Parathyroid adenoma (tissue), 2 donors: Measurements from ENCODE around the gene INPP1.
"Not testable (repeated sequence)": the region's sequence is repeated elsewhere in the genome, so short reads cannot be mapped to it uniquely, and the experiment has no call there.

Experiments
- H2AFZ ChIP-seq: fragments of 300-600 bp; sonication (generic); one replicate; pipeline ENCODE4 v1.7.0; 2017; ENCODE audit warnings: antibody characterized with exemption, mild to moderate bottlenecking
- H3K27ac ChIP-seq: fragments of 300-600 bp; sonication (generic); one replicate; pipeline ENCODE4 v1.7.0; 2017
- H3K27me3 ChIP-seq: fragments of 300-600 bp; sonication (generic); one replicate; pipeline ENCODE4 v1.7.0; 2017; ENCODE audit warnings: low read length; ENCODE audit not compliant: control insufficient read depth, insufficient read depth
- H3K36me3 ChIP-seq: fragments of 300-600 bp; sonication (generic); one replicate; pipeline ENCODE4 v1.7.0; 2017; ENCODE audit warnings: low read length; ENCODE audit not compliant: control insufficient read depth, insufficient read depth
- H3K4me1 ChIP-seq: fragments of 300-600 bp; sonication (generic); one replicate; pipeline ENCODE4 v1.7.0; 2017; ENCODE audit warnings: control low read depth
- H3K4me2 ChIP-seq: fragments of 300-600 bp; sonication (generic); one replicate; pipeline ENCODE4 v1.7.0; 2017; ENCODE audit warnings: low read length
- H3K4me3 ChIP-seq: fragments of 300-600 bp; sonication (generic); one replicate; pipeline ENCODE4 v1.7.0; 2017; ENCODE audit warnings: low read depth, low read length
- H3K79me2 ChIP-seq: fragments of 300-600 bp; sonication (generic); one replicate; pipeline ENCODE4 v1.7.0; 2017; ENCODE audit warnings: control low read depth
- H3K9ac ChIP-seq: fragments of 300-600 bp; sonication (generic); one replicate; pipeline ENCODE4 v1.7.0; 2017; ENCODE audit warnings: mild to moderate bottlenecking
- H3K9me3 ChIP-seq: fragments of 300-600 bp; sonication (generic); one replicate; pipeline ENCODE4 v1.7.0; 2017; ENCODE audit warnings: low read length; ENCODE audit not compliant: control insufficient read depth
- TF ChIP-seq, protein P1 (sequence below): fragments of 300-600 bp; sonication (generic); IDR thresholded peaks from one replicate; pipeline ENCODE4 v1.7.0; 2017; ENCODE audit warnings: antibody characterized with exemption, mild to moderate bottlenecking
- donor health status: primary hyperparathyroidism.

INPP1 gene

DNA sequence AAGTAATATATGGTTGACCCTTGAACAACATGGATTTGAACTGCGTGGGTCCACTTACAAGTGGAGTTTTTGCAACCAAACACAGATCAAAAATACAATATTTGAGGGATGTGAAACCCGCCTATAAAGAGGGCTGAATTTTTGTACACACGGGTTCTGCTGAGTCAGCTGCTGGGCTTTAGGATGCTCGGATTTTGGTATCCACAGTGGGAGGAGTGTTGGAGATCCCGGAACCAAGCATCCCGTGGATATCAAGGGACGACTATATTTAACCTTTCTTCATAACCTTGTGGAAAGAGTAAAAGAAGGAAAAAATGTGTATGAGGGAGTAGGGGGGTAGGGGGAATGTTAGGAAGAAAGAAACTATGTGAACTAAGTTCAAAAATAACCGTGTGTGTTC is 10.0 kb upstream of the INPP1 start:
- Histone ChIP-seq H3K9ac (no peak overlapping the region), H3K79me2 (no peaks in the 10 kb centered on the region), H3K4me1 (no peaks in the 10 kb centered on the region), H3K9me3 (no peaks in the 10 kb centered on the region), H3K36me3 (no peaks in the 10 kb centered on the region), H3K27ac (no peak overlapping the region), H2AFZ (no peak overlapping the region), H3K27me3 (no peaks in the 10 kb centered on the region), H3K4me2 (no peak overlapping the region), H3K4me3 (no peak overlapping the region)
- TF ChIP-seq, protein P1, sequence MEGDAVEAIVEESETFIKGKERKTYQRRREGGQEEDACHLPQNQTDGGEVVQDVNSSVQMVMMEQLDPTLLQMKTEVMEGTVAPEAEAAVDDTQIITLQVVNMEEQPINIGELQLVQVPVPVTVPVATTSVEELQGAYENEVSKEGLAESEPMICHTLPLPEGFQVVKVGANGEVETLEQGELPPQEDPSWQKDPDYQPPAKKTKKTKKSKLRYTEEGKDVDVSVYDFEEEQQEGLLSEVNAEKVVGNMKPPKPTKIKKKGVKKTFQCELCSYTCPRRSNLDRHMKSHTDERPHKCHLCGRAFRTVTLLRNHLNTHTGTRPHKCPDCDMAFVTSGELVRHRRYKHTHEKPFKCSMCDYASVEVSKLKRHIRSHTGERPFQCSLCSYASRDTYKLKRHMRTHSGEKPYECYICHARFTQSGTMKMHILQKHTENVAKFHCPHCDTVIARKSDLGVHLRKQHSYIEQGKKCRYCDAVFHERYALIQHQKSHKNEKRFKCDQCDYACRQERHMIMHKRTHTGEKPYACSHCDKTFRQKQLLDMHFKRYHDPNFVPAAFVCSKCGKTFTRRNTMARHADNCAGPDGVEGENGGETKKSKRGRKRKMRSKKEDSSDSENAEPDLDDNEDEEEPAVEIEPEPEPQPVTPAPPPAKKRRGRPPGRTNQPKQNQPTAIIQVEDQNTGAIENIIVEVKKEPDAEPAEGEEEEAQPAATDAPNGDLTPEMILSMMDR, result no peak

DNA sequence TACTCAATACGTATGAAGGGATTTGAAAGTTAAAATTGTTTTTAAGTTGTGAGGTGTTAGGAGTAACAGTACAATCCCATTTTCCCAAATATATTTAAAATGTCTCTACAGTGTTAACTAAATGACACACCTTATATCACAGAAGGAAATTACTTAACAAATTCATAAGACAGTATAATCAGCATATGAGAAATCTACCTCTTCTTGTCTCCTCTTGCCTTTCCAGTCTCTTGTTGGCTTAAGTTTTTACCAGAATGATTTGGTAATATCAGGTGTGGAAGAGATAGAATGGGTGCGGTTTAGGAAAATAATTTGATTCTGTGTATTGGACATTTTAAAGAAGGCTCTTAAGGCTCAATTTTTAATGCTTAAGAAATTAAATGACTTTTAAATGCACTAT is 9.5 kb upstream of the INPP1 start:
- no peaks in the 10 kb centered on the region for H3K9me3 ChIP-seq
- no peak overlapping the region for H3K4me3 ChIP-seq
- no peak overlapping the region for H2AFZ ChIP-seq
- H3K27ac ChIP-seq, result peak overlapping the region; percentile 18
- no peaks in the 10 kb centered on the region for H3K36me3 ChIP-seq
- H3K4me1 ChIP-seq, result no peaks in the 10 kb centered on the region
- H3K79me2 ChIP-seq, result no peaks in the 10 kb centered on the region
- H3K9ac ChIP-seq, result no peak overlapping the region
- H3K27me3 ChIP-seq, result no peaks in the 10 kb centered on the region
- TF ChIP-seq, protein P1, result no peak
- H3K4me2 ChIP-seq, result no peak overlapping the region

DNA sequence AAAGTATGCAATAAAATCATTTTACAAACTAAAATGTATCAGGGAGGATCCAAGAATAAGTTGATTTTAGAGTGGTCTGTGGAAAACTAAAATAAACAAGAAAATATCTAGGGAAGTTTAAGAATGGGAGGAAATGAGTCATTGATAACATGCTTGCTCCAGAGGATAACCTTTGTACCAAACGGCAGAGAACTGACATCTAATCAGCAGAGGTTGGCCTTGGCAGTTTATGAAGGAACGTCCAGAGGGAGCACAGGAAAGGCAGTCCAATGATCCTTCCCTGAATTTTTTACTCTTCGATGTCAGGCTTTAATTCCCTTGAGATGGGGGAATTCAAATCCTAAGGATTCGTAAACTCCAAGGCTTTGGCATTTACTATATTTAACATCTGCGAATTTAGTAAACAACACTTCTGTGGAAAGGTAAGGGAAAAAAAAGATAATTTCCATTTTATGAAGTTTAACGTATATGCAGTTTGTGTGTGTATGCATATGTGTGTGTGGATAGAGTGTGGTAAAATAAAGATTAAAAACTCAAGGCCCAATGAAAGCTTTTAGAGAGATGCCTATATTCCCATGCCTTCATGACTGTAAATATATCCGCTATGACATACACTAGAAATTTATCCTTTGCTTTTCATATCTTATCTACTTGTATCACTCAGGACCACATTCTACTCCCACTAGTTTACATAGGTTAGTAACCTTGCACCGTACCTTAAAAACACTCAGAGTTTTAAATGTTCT is 8.7 kb upstream of the INPP1 start:
- Histone ChIP-seq H3K27me3 (no peaks in the 10 kb centered on the region), H3K9ac (no peak overlapping the region), H3K79me2 (no peaks in the 10 kb centered on the region), H3K4me1 (no peaks in the 10 kb centered on the region), H3K36me3 (no peaks in the 10 kb centered on the region), H2AFZ (no peak overlapping the region), H3K27ac (peak overlapping the region; percentile 21), H3K4me3 (no peak overlapping the region), H3K9me3 (no peaks in the 10 kb centered on the region), H3K4me2 (no peak overlapping the region)
- TF ChIP-seq, protein P1, result no peak

DNA sequence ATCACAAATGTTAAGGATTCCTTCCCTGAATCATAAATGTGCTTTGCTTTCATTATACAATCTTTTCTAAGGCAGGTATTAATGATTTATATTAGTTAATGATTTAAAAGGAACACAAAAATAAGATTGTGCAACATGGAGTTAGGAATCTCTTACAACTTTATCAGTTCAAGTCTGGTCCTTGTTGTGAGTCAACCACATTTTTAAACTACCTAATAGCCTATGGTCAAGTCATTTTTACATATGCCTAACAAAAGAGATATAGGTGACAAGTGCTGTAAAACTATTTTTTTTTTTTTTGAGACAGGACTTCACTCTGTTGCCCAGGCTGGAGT is 8.2 kb upstream of the INPP1 start:
- Histone ChIP-seq H3K36me3 (no peaks in the 10 kb centered on the region), H3K79me2 (no peaks in the 10 kb centered on the region), H3K27me3 (no peaks in the 10 kb centered on the region), H3K4me3 (no peak overlapping the region), H3K9me3 (no peaks in the 10 kb centered on the region), H3K27ac (no peak overlapping the region), H3K9ac (no peak overlapping the region), H3K4me1 (no peaks in the 10 kb centered on the region), H2AFZ (no peak overlapping the region), H3K4me2 (no peak overlapping the region)
- TF ChIP-seq, protein P1, result no peak

DNA sequence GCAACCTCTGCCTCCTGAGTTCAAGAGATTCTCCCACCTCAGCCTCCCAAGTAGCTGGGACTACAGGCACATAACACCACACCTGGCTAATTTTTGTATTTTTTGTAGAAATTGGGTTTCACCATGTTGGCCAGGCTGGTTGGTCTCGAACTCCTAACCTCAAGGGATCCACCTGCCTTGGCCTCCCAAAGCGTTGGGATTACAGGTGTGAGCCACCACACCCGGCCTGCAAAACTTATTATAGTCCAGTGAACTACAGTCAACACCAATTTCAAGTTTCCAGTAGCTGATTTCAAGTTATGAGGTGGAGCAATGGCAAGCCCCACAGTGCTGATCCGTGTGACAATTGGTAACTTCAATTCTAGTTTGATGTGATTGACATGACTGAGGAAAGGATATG is 7.8 kb upstream of the INPP1 start:
- not testable (repeated sequence) for H3K9me3 ChIP-seq, H3K27me3 ChIP-seq, H3K79me2 ChIP-seq, H3K4me2 ChIP-seq, H3K4me3 ChIP-seq, H2AFZ ChIP-seq, H3K27ac ChIP-seq, H3K4me1 ChIP-seq, H3K9ac ChIP-seq, H3K36me3 ChIP-seq
